Heart left ventricle (tissue), 16 donors: ENCODE results near the gene RPS10. TPM values are rescaled to one million over a fixed set of nuclear protein-coding genes. Genes with fewer than 3 reads are reported as not detected.
A peak's percentile ranks its signal among the peaks of the same experiment; 100 is the strongest.

ENCODE experiments used
- ATAC-seq, 4 donors: fragments of 200-7000 bp; cut with Tn5 transposase; one replicate each; pipeline ENCODE4 v1.9.1; 2020 to 2022; ENCODE audit warnings: moderate library complexity in 4 of 4, mild to moderate bottlenecking in 3 of 4, moderate number of reproducible peaks in 1 of 4
- DNase-seq, 5 donors: peaks; one replicate each; pipeline ENCODE4 v3.0.0-alpha.2; 2020
- H3K27ac ChIP-seq, 12 donors: fragments of 200-600 bp; sonication (generic) in 4 of 12; one replicate each; pipeline versions ENCODE4 v1.5.0 to v1.8.0; 2016 to 2022; ENCODE audit warnings: mild to moderate bottlenecking in 2 of 12
- H3K27me3 ChIP-seq, 9 donors: fragments of 200-600 bp; sonication (generic) in 2 of 9; one replicate each; pipeline versions ENCODE4 v1.5.1 to v1.8.0; 2016 to 2022; ENCODE audit warnings: mild to moderate bottlenecking in 3 of 9
- H3K36me3 ChIP-seq, 9 donors: fragments of 200-600 bp; sonication (generic) in 2 of 9; one replicate each; pipeline versions ENCODE4 v1.5.0 to v1.8.0; 2018 to 2022; ENCODE audit warnings: mild to moderate bottlenecking in 2 of 9
- H3K4me1 ChIP-seq, 12 donors: fragments of 200-600 bp; sonication (generic) in 4 of 12; one replicate each; pipeline versions ENCODE4 v1.5.0 to v1.8.0; 2016 to 2022; ENCODE audit warnings: mild to moderate bottlenecking in 3 of 12
- H3K4me3 ChIP-seq, 12 donors: fragments of 200-600 bp; sonication (generic) in 4 of 12; one replicate each; pipeline versions ENCODE4 v1.5.0 to v1.8.0; 2017 to 2022; ENCODE audit warnings: mild to moderate bottlenecking in 9 of 12, moderate library complexity in 4 of 12
- H3K9me3 ChIP-seq, 12 donors: fragments of 200-600 bp; sonication (generic) in 4 of 12; one replicate each; pipeline versions ENCODE4 v1.5.0 to v1.8.0; 2016 to 2022; ENCODE audit warnings: mild to moderate bottlenecking in 1 of 12
- POLR2A ChIP-seq, 2 donors: fragments of 450-650 bp; IDR thresholded peaks; one replicate each; pipeline ENCODE4 v1.6.1; 2017; ENCODE audit warnings: antibody characterized with exemption in 2 of 2, mild to moderate bottlenecking in 2 of 2, moderate library complexity in 2 of 2
- WGBS, 4 donors: extraction: QIAGEN DNeasy Blood & Tissue Kit in 2 of 4; methylation state at CpG; one replicate each; pipeline versions ENCODE4 v1.1.5 to v1.1.7; 2013 to 2018; 5-methylcytosine and 5-hydroxymethylcytosine counted together
- intact Hi-C, 10 donors: fragments of 100-400 bp; cut with DNase I; formaldehyde crosslinking; loops; one replicate each; pipeline versions ENCODE4 v1.11.1 to v1.14.2; 2022
- long read RNA-seq, 3 donors: library from polyadenylated mRNA; unstranded; transcript quantifications; one replicate each; pipeline ENCODE4 v2.0.0, GENCODE V29; 2020 to 2021
- polyA plus RNA-seq, 2 donors: library from polyadenylated mRNA; stranded (reverse); fragments of 200-250 nt; gene quantifications; one replicate each; pipeline ENCODE4 v1.2.3, GENCODE V29; 2013
- total RNA-seq, 9 donors: library from RNA; depleted of rRNA in 2 of 9; stranded (reverse); fragments of >200 nt in 2 of 9; fragmentation: NEBNext Ultra II Directional in 3 of 9; extraction: Animal tissue kit (Norgen Biotek cat#: 25700) in 3 of 9; gene quantifications; one replicate each; pipeline versions ENCODE4 v1.1.0 to v1.2.4, GENCODE V29; 2016 to 2023
- TF ChIP-seq, protein P1 (sequence below), 12 donors: fragments of 200-600 bp; sonication (generic) in 4 of 12; IDR thresholded peaks; one replicate each; pipeline versions ENCODE4 v1.5.0 to v1.8.0; 2018 to 2022; ENCODE audit warnings: antibody characterized with exemption in 12 of 12, mild to moderate bottlenecking in 5 of 12
- donor health status: ischemic (EF 13 %, LVEDD 7.1; RV severe dilation, severe dysfunction).
- donor health status: healthy with polysubstance abuse.
- donor health status: DM: no; HTN: yes; CAD: no.
- donor health status: DM: no; HTN: no; CAD: no.
- donor health status: ischemic (EF 25% LVEDD 6.9; RV normal size, moderate dysfunction).
- donor health status: ischemic (EF 25% LVEDD 5.7; RV mildly dilated, moderate dysfunction).
- donor health status: healthy.
- donor health status: DM: yes; HTN: yes; CAD: no.
- donor health status: ischemic (EF 35%, LVEDD 5.7; RV mildly dilated, moderate dysfunction).
- donor health status: nonischemic (EF 11% LVEDD 7.7; RV severe dilation, severe dysfunction).
- donor health status: DM: yes; HTN: yes; CAD: no.
- donor health status: PGD.
- donor health status: ischemic (EF 29% LVEDD 5.4; RV normal size, mild dysfunction).
- donor health status: nonischemic (EF 23%, LVEDD 6.1; RV moderate dilation, normal function).

The RPS10 gene
- total RNA-seq (1,000 to 10,000 TPM in 1 of 9 donors, 100 to 1,000 TPM in 8; 504 to 1,180 (median 746) TPM), polyA plus RNA-seq (1,000 to 10,000 TPM; 1,028 to 2,277 TPM)
- long read RNA-seq, donor 1, transcript RPS10-209 (6 exons, 588 nt) = major isoform, 88 of 109 reads
- long read RNA-seq, donor 1, partial matches to known transcripts = 18 of 109 reads
- long read RNA-seq, donor 1, other reads (novel, unspliced or antisense) = 2 of 109 reads
- long read RNA-seq, donor 2, transcript RPS10-209 (6 exons, 588 nt) = major isoform, 67 of 83 reads
- long read RNA-seq, donor 2, partial matches to known transcripts = 15 of 83 reads
- long read RNA-seq, donor 2, other reads (novel, unspliced or antisense) = 0 of 83 reads
- long read RNA-seq, donor 3, transcript RPS10-209 (6 exons, 588 nt) = major isoform, 72 of 95 reads
- long read RNA-seq, donor 3, partial matches to known transcripts = 21 of 95 reads
- long read RNA-seq, donor 3, other reads (novel, unspliced or antisense) = 0 of 95 reads

DNA sequence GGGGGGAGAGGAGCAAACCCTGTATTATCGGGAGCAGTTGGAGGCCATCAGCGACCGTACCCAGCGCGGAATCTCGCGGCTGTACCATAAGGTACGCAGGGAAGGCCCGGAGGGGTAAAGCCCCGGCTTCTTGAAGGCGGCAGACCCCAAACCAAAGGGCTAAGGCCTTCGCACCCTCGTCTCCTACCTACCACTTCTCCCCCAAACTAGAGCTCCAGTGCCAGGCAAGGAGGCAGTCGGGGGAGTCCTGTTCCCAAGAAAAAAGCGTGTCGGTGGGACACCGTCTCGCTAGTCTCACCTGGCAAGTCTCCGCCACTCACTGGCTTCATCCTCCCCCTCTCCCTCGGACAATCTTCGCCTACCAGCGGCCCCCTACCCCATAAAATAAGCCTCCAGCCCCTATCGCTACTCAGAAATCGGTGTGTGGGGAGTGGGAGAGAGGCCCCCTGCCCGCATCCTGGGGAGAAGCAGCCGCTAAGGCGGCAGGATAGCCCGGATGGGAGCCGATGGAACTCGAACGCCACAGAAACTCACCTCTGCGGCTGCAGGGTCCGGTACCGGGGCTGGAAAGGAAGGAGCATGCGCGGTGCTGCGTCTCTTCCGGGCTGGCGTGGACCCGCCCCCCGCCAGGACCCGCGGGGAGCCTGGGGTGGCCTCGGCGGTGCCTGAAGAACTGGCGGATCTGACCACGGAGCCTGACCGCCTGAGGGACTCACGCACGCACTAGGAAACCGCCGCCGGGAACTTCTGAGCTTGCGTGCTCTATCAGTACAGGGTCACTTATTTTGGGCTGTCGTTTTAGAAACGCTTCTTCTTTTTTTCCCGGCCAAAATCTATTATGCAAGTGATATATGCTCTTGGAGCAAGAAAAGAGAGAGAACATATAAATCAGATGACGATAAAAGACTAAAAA is at the start of gene RPS10:
Gene RPS10, minus strand, starts transcription at position 572 of the 913 bp plus-strand sequence. CDS start 848 bp downstream, outside the sequence.
- peak; percentile 70 to 89 for TF ChIP-seq POLR2A (IDR thresholded peaks at IDR 0.05)
- TF ChIP-seq, protein P1, sequence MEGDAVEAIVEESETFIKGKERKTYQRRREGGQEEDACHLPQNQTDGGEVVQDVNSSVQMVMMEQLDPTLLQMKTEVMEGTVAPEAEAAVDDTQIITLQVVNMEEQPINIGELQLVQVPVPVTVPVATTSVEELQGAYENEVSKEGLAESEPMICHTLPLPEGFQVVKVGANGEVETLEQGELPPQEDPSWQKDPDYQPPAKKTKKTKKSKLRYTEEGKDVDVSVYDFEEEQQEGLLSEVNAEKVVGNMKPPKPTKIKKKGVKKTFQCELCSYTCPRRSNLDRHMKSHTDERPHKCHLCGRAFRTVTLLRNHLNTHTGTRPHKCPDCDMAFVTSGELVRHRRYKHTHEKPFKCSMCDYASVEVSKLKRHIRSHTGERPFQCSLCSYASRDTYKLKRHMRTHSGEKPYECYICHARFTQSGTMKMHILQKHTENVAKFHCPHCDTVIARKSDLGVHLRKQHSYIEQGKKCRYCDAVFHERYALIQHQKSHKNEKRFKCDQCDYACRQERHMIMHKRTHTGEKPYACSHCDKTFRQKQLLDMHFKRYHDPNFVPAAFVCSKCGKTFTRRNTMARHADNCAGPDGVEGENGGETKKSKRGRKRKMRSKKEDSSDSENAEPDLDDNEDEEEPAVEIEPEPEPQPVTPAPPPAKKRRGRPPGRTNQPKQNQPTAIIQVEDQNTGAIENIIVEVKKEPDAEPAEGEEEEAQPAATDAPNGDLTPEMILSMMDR (IDR thresholded peaks at IDR 0.05) = peak in 2 of 12 donors; percentile 13 to 17
- Histone ChIP-seq H3K36me3 (peaks cover 0 to 44% (median 41%) of the 10 kb centered on the region in 9 donors), H3K4me1 (peaks cover 0 to 30% (median 11%) of the 10 kb centered on the region in 12 donors), H3K4me3 (peak within 1 kb of the TSS; percentile 61 to 93 (median 86)), H3K27me3 (no peaks in the 10 kb centered on the region), H3K9me3 (peaks cover 0 to 3% (median 0%) of the 10 kb centered on the region in 12 donors), H3K27ac (peak within 1 kb of the TSS; percentile 25 to 88 (median 85))
- WGBS, 4 donors = 0 to 1% (median 0%) methylated on average over 37 to 58 of the region's 58 CpGs
- ATAC-seq = peak; percentile 98 to 99 (median 99)
- DNase-seq = peak; percentile 93 to 97 (median 95)
- intact Hi-C loops = loop anchor here in 1 of 10 donors (1.0 kb wide), 1 partner anchor 34 kb away; no protein-coding TSS in a partner anchor

DNA sequence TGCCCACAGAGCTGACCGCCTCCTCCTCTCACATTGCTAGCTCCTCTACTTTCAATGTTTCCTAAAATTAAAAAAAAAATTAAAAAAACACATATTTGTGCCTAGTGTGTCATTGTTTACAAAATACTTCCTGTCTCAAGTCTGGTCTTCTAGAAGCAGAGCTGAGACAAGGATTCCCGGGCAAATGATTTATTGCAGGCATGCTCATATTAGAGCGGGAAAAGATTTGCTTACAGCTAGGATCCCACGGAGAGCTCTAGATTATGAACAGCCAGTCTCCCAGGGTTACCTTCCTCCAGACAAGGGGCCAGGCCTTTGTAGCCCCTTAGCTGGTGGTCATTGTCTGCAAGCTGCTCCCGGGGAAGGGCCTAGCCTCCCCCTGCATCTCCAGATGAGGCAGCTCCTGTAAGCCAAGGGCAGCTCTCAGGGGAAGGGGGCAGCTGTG is 49.4 kb upstream of the RPS10 start:
- ATAC-seq = no peak
- no peak overlapping the region for H3K27ac ChIP-seq
- no peak for TF ChIP-seq POLR2A (IDR thresholded peaks at IDR 0.05)
- TF ChIP-seq, protein P1 (IDR thresholded peaks at IDR 0.05) = no peak
- 61 to 69% (median 64%) methylated on average over 5 of the region's 5 CpGs for WGBS, 4 donors
- no peak overlapping the region for H3K4me3 ChIP-seq
- intact Hi-C loops = no loop called here
- no peaks in the 10 kb centered on the region for H3K4me1 ChIP-seq
- DNase-seq = no peak
- no peaks in the 10 kb centered on the region for H3K36me3 ChIP-seq
- no peaks in the 10 kb centered on the region for H3K27me3 ChIP-seq
- H3K9me3 ChIP-seq = peaks cover 0 to 10% (median 0%) of the 10 kb centered on the region in 12 donors

DNA sequence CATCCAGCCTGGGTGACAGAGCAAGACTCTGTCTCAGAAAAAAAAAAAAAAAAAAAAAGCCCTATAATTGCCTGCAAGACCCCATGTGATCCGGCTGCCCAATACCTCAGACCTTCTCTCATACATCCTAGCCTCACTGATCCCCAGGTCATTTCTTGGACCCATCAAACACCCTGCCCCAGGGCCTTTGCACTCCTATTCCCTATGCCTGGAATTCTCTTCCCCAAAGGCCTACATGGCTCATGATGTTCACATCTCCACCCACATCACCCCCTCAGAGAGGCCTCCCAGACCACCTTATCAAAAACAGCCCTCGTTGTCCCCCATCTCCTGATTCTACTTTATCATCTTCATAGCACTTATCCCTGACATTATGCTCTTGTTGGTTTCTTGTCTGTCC is 48.9 kb upstream of the RPS10 start:
- intact Hi-C loops = no loop called here
- H3K9me3 ChIP-seq = peaks cover 0 to 10% (median 0%) of the 10 kb centered on the region in 12 donors
- no peaks in the 10 kb centered on the region for H3K36me3 ChIP-seq
- no peaks in the 10 kb centered on the region for H3K27me3 ChIP-seq
- DNase-seq (no peak), ATAC-seq (no peak)
- WGBS, 4 donors = 76 to 89% (median 82%) methylated on average over 2 of the region's 2 CpGs
- TF ChIP-seq, protein P1 (IDR thresholded peaks at IDR 0.05) = no peak
- no peak for TF ChIP-seq POLR2A (IDR thresholded peaks at IDR 0.05)
- H3K27ac ChIP-seq = no peak overlapping the region
- no peak overlapping the region for H3K4me3 ChIP-seq
- H3K4me1 ChIP-seq = no peaks in the 10 kb centered on the region
